NCI-H187 treated with DMSO at 0.1 percent for 48 hours (cell line): ENCODE measurements around the gene LMO2.

ENCODE experiments used
- DNase-seq: peaks from one replicate; lab custom pipeline; 2025; lab: John Stamatoyannopoulos, UW

LMO2 gene

GRCh38 chr11:33819278-33820035, 72.4 kb downstream of the LMO2 start:
- no peak for DNase-seq
